Measurements from ENCODE around the gene CD209. TPM values are rescaled to one million over a fixed set of nuclear protein-coding genes. Genes with fewer than 3 reads are reported as not detected.

CD209 gene
- total RNA-seq, 1 experiment from 2014 or later: not detected

DNA sequence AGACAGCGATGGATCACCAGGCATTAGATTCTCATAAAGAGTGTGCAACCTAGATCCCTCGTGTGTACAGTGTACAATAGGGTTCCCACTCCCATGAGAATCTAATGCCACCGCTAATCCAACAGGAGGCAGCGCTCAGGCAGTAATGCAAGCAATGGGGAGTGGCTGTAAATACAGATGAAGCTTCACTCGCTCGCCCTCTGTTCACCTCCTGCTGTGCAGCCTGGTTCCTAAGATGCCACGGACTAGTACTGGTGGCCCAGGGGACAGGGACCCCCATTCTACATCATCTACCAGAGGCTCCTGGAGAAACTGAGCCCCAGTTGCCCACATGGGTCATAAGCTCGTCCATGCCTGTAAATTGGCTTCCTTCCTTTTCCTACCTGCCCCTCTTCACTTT lies 23.7 kb upstream of the CD209 start:
- ChIA-PET CTCF (no interaction called here), POLR2A (ENCODE audit: low non-redundant PET) (no interaction called here)
- no peak overlapping the region for H3K4me3 ChIP-seq (ENCODE audit: low read depth, low read length, poor library complexity, severe bottlenecking)
- BruUV-seq (replicated peaks): no TSS peak
- TF ChIP-seq EZH2 (IDR thresholded peaks at IDR 0.05; ENCODE audit: borderline replicate concordance, low read depth, low read length, poor library complexity, severe bottlenecking): no peak
- TF ChIP-seq CTCF (conservative IDR thresholded peaks at IDR 0.05; ENCODE audit: low read depth, low read length): no peak
- no peaks in the 10 kb centered on the region for H3K9me3 ChIP-seq (ENCODE audit: low read depth, low read length, poor library complexity, severe bottlenecking)
- DNase-seq (ENCODE audit: low spot score): no peak
- peaks cover 6% of the 10 kb centered on the region for H3K4me1 ChIP-seq (ENCODE audit: insufficient read depth, low read length, poor library complexity, severe bottlenecking)
- H3K27ac ChIP-seq (ENCODE audit: low read depth, low read length, poor library complexity, severe bottlenecking): no peak overlapping the region
- no peaks in the 10 kb centered on the region for H3K36me3 ChIP-seq (ENCODE audit: insufficient read depth, low read length, poor library complexity, severe bottlenecking)
- intact Hi-C loops (cut with micrococcal nuclease; ENCODE audit: unreplicated experiment): no loop called here
- no peaks in the 10 kb centered on the region for H3K27me3 ChIP-seq (replicated peaks; ENCODE audit: insufficient read depth, low read depth, low read length, poor library complexity)

DNA sequence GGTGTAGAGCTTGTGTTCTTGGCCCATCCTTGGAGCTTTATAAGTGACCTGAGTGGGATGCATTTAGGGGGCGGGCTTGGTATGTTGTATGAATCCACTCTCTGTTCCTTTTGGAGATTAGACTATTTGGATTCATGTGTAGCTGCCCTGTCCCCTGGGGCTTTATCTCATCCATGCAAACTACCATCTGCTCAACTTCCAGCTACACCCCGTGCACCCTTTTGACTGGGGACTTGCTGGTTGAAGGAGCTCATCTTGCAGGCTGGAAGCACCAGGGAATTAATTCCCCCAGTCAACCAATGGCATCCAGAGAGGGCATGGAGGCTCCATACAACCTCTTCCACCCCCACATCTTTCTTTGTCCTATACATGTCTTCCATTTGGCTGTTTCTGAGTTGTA lies 21.8 kb upstream of the CD209 start:
- Histone ChIP-seq H3K9me3 (ENCODE audit: low read depth, low read length, poor library complexity, severe bottlenecking) (no peaks in the 10 kb centered on the region), H3K4me3 (ENCODE audit: low read depth, low read length, poor library complexity, severe bottlenecking) (no peak overlapping the region), H3K27ac (ENCODE audit: low read depth, low read length, poor library complexity, severe bottlenecking) (no peak overlapping the region), H3K4me1 (ENCODE audit: insufficient read depth, low read length, poor library complexity, severe bottlenecking) (peaks cover 6% of the 10 kb centered on the region), H3K36me3 (ENCODE audit: insufficient read depth, low read length, poor library complexity, severe bottlenecking) (no peaks in the 10 kb centered on the region), H3K27me3 (replicated peaks; ENCODE audit: insufficient read depth, low read depth, low read length, poor library complexity) (no peaks in the 10 kb centered on the region)
- no TSS peak for BruUV-seq (replicated peaks)
- no peak for TF ChIP-seq EZH2 (IDR thresholded peaks at IDR 0.05; ENCODE audit: borderline replicate concordance, low read depth, low read length, poor library complexity, severe bottlenecking)
- TF ChIP-seq CTCF (conservative IDR thresholded peaks at IDR 0.05; ENCODE audit: low read depth, low read length): no peak
- ChIA-PET CTCF (interaction anchor here (0.6 kb wide), 1 partner anchor 415 kb away, joined by 3 read pairs; no protein-coding TSS in a partner anchor), POLR2A (ENCODE audit: low non-redundant PET) (no interaction called here)
- intact Hi-C loops (cut with micrococcal nuclease; ENCODE audit: unreplicated experiment): no loop called here
- no peak for DNase-seq (ENCODE audit: low spot score)

DNA sequence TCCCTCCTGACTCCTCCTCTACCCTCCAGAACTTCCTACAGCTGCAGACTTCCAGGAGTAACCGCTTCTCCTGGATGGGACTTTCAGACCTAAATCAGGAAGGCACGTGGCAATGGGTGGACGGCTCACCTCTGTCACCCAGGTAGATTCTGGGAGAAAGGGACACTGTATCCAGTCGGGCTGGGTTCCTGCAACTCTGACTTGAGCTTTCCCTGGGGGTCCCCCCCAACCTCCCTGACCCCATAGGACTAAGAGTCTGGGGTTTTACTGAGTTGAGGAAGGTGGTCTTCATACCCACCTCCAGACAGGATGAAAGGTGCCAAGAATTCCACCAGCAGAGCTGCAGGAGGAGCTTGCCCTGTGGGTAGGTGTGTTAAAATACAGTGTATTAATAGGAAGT lies 20.2 kb upstream of the CD209 start:
- Histone ChIP-seq H3K36me3 (ENCODE audit: insufficient read depth, low read length, poor library complexity, severe bottlenecking) (no peaks in the 10 kb centered on the region), H3K27me3 (replicated peaks; ENCODE audit: insufficient read depth, low read depth, low read length, poor library complexity) (no peaks in the 10 kb centered on the region), H3K4me3 (ENCODE audit: low read depth, low read length, poor library complexity, severe bottlenecking) (no peak overlapping the region), H3K27ac (ENCODE audit: low read depth, low read length, poor library complexity, severe bottlenecking) (no peak overlapping the region), H3K9me3 (ENCODE audit: low read depth, low read length, poor library complexity, severe bottlenecking) (no peaks in the 10 kb centered on the region), H3K4me1 (ENCODE audit: insufficient read depth, low read length, poor library complexity, severe bottlenecking) (peaks cover 6% of the 10 kb centered on the region)
- DNase-seq (ENCODE audit: low spot score): no peak
- CTCF ChIA-PET: no interaction called here
- BruUV-seq (replicated peaks): no TSS peak
- POLR2A ChIA-PET (ENCODE audit: low non-redundant PET): no interaction called here
- TF ChIP-seq EZH2 (IDR thresholded peaks at IDR 0.05; ENCODE audit: borderline replicate concordance, low read depth, low read length, poor library complexity, severe bottlenecking) (no peak), CTCF (conservative IDR thresholded peaks at IDR 0.05; ENCODE audit: low read depth, low read length) (no peak)
- intact Hi-C loops (cut with micrococcal nuclease; ENCODE audit: unreplicated experiment): no loop called here

Measured in A673 (cell line).